NB4 (cell line): ENCODE results near the gene EDA2R.

Source experiments
- DNase-seq: peaks from one replicate; pipeline ENCODE4 v3.0.0; 2010; ENCODE audit warnings: low read depth
- H3K4me3 ChIP-seq: one replicate; pipeline ENCODE4 v1.5.1; 2011; ENCODE audit warnings: mild to moderate bottlenecking, low read depth, low read length, moderate library complexity
- CTCF ChIP-seq: IDR thresholded peaks from one replicate; pipeline ENCODE4 v1.5.1; 2012; ENCODE audit warnings: low read depth, low read length
- MAX ChIP-seq: IDR thresholded peaks from 2 replicates; pipeline ENCODE4 v1.6.1; 2011; ENCODE audit warnings: low read depth, low read length
- MYC ChIP-seq: IDR thresholded peaks from 2 replicates; pipeline ENCODE4 v1.6.1; 2011; ENCODE audit warnings: low read depth, low read length
- POLR2A ChIP-seq: IDR thresholded peaks from 2 replicates; pipeline ENCODE4 v1.6.1; 2011; ENCODE audit warnings: mild to moderate bottlenecking; ENCODE audit not compliant: insufficient read length; ENCODE audit errors: extremely low read depth

Gene EDA2R

GRCh38 chrX:66638591-66639500 lies at the start of gene EDA2R:
TSS of gene EDA2R (minus strand) at chrX:66639078. CDS start at chrX:66616020, 23,058 bp downstream.
- no peak for DNase-seq
- no peak within 1 kb of the TSS for H3K4me3 ChIP-seq
- no peak for TF ChIP-seq MAX
- no peak for TF ChIP-seq CTCF
- TF ChIP-seq POLR2A: no peak
- TF ChIP-seq MYC: no peak

GRCh38 chrX:66684196-66684595 lies 45.3 kb upstream of the EDA2R start:
- TF ChIP-seq MYC (no peak), POLR2A (no peak), MAX (no peak), CTCF (no peak)
- no peak overlapping the region for H3K4me3 ChIP-seq
- DNase-seq: no peak

GRCh38 chrX:66680451-66680850 lies 41.6 kb upstream of the EDA2R start:
- H3K4me3 ChIP-seq: no peak overlapping the region
- no peak for DNase-seq
- TF ChIP-seq MAX (no peak), CTCF (no peak), POLR2A (no peak), MYC (no peak)

- no peak for DNase-seq
- H3K4me3 ChIP-seq: no peak overlapping the region
- no peak for TF ChIP-seq MYC
- no peak for TF ChIP-seq CTCF
- no peak for TF ChIP-seq MAX
- no peak for TF ChIP-seq POLR2A
These were observed 38.6 kb upstream of the EDA2R start for GRCh38 chrX:66677430-66677829.

- H3K4me3 ChIP-seq: no peak overlapping the region
- no peak for TF ChIP-seq POLR2A
- TF ChIP-seq MYC: no peak
- TF ChIP-seq MAX: no peak
- TF ChIP-seq CTCF: no peak
- no peak for DNase-seq
These were observed 38.1 kb upstream of the EDA2R start for GRCh38 chrX:66676990-66677389.
